K562 (cell line): ENCODE results near the gene TTBK1. TPM values are rescaled to one million over a fixed set of nuclear protein-coding genes. Genes with fewer than 3 reads are reported as not detected.

Experiments
- ATAC-seq: fragments of 200-7000 bp; cut with Tn5 transposase; 3 replicates; pipeline ENCODE4 v1.9.1; 2020; ENCODE audit warnings: moderate library complexity
- BruUV-seq: library from RNA; stranded (reverse); fragments of 400-500 nt; replicated peaks from 2 replicates; lab custom pipeline; 2021; lab: Mats Ljungman, UMichigan
- CTCF ChIA-PET: fragments of 300-600 bp; formaldehyde crosslinking; extraction: SDS; loops from one replicate; lab custom pipeline; 2021; ENCODE audit warnings: low intra/inter-chr PET ratio; lab: Yijun Ruan, JAX
- POLR2A ChIA-PET: fragments of 300-600, 350-650 bp; sonication (Branson Sonifier 250); formaldehyde crosslinking; extraction: SDS; loops from one replicate; lab custom pipeline; 2021; ENCODE audit warnings: antibody characterized with exemption, inconsistent platforms; lab: Yijun Ruan, JAX
- DNase-seq, 4 experiments: peaks; one replicate each; pipeline versions ENCODE4 v3.0.0 to v3.0.0-alpha.2; 2011 to 2018; ENCODE audit warnings: low spot score in 3 of 4, mixed read lengths in 3 of 4; ENCODE audit errors: extremely low read depth in 1 of 4
- FAIRE-seq: peaks from 2 replicates; lab custom pipeline; 2011; peaks lifted over from hg19 to GRCh38; lab: Jason Lieb, UNC
- H2AFZ ChIP-seq: 2 replicates; pipeline ENCODE4 v1.6.0; 2011; ENCODE audit warnings: low read depth, low read length, control low read depth, inconsistent platforms
- H3K27ac ChIP-seq: fragments of 200-600 bp; 3 replicates; pipeline ENCODE4 v1.8.0; 2011; ENCODE audit warnings: low read depth, mild to moderate bottlenecking, control low read depth, inconsistent platforms, low read length, moderate library complexity, mixed read lengths; ENCODE audit errors: extremely low read depth
- H3K27me3 ChIP-seq, 2 experiments: fragments of 300-600 bp in 1 of 2; 2 replicates in 1 of 2; 3 replicates in 1 of 2; pipeline versions ENCODE4 v1.6.0 to v1.8.0; 2011; ENCODE audit warnings: inconsistent platforms in 2 of 2, low read length in 2 of 2, mild to moderate bottlenecking in 1 of 2, mixed read lengths in 1 of 2, moderate library complexity in 1 of 2; ENCODE audit not compliant: control insufficient read depth in 2 of 2, insufficient read depth in 2 of 2
- H3K36me3 ChIP-seq: fragments of 300-600 bp; 3 replicates; pipeline ENCODE4 v1.8.0; 2011; ENCODE audit warnings: mild to moderate bottlenecking, low read length, inconsistent platforms; ENCODE audit not compliant: control insufficient read depth, insufficient read depth
- H3K4me1 ChIP-seq, 2 experiments: fragments of 200-600 bp in 1 of 2; replicated peaks in 1 of 2; 2 replicates in 1 of 2; 3 replicates in 1 of 2; pipeline versions ENCODE4 v1.5.1 to v1.8.0; 2011; ENCODE audit warnings: inconsistent platforms in 2 of 2, low read length in 2 of 2, mild to moderate bottlenecking in 1 of 2, mixed read lengths in 1 of 2, moderate library complexity in 1 of 2; ENCODE audit not compliant: control insufficient read depth in 2 of 2, insufficient read depth in 2 of 2
- H3K4me2 ChIP-seq: 2 replicates; pipeline ENCODE4 v1.6.1; 2011; ENCODE audit warnings: low read length, control low read depth, inconsistent platforms, mixed read lengths; ENCODE audit not compliant: insufficient read depth
- H3K4me3 ChIP-seq: fragments of 200-600 bp; sonication (generic), shearing (Covaris generic); 2 replicates; pipeline ENCODE4 v1.5.1; 2016; ENCODE audit warnings: control low read depth, inconsistent platforms
- H3K79me2 ChIP-seq: fragments of 200-600 bp; 3 replicates; pipeline ENCODE4 v1.8.0; 2011; ENCODE audit warnings: low read length, inconsistent platforms; ENCODE audit not compliant: control insufficient read depth, insufficient read depth
- H3K9ac ChIP-seq, 2 experiments: 2 replicates each; pipeline versions ENCODE4 v1.6.0 to v1.6.1; 2011; ENCODE audit warnings: low read depth in 2 of 2, low read length in 2 of 2, control low read depth in 1 of 2, inconsistent platforms in 1 of 2, mild to moderate bottlenecking in 1 of 2, mixed read lengths in 1 of 2; ENCODE audit not compliant: insufficient read depth in 1 of 2
- H3K9me1 ChIP-seq: one replicate; pipeline ENCODE4 v1.6.0; 2011; ENCODE audit warnings: inconsistent platforms, mild to moderate bottlenecking, low read length, moderate library complexity; ENCODE audit not compliant: control insufficient read depth, insufficient read depth
- H3K9me3 ChIP-seq: replicated peaks from 2 replicates; pipeline ENCODE4 v1.5.1; 2011; ENCODE audit warnings: low read depth, low read length, inconsistent platforms; ENCODE audit not compliant: control insufficient read depth, insufficient read depth
- H4K20me1 ChIP-seq: replicated peaks from 2 replicates; pipeline ENCODE4 v1.6.1; 2011; ENCODE audit warnings: low read length, inconsistent platforms, mixed read lengths; ENCODE audit not compliant: control insufficient read depth, insufficient read depth
- BCLAF1 ChIP-seq, 2 experiments: fragments of 450-650 bp in 1 of 2; IDR thresholded peaks; 2 replicates each; pipeline ENCODE4 v1.6.1; 2011 to 2017; ENCODE audit warnings: low read depth in 2 of 2, antibody characterized with exemption in 1 of 2, borderline replicate concordance in 1 of 2, low read length in 1 of 2, mild to moderate bottlenecking in 1 of 2, mixed read lengths in 1 of 2; ENCODE audit not compliant: control insufficient read depth in 1 of 2
- C11orf30 ChIP-seq: fragments of 450-650 bp; IDR thresholded peaks from 2 replicates; pipeline ENCODE4 v1.6.1; 2016; ENCODE audit warnings: low read depth, mild to moderate bottlenecking
- SPI1 ChIP-seq: IDR thresholded peaks from 2 replicates; pipeline ENCODE4 v1.6.1; 2011; ENCODE audit warnings: low read depth, low read length, control low read depth, borderline replicate concordance
- WGBS: fragments of 100-300 bp; shearing (Covaris generic); methylation state at CpG from one replicate; pipeline ENCODE4 v1.1.6; 2016; ENCODE audit warnings: low coverage, mixed read lengths; ENCODE audit not compliant: insufficient coverage; ENCODE audit errors: missing lambda C conversion rate; 5-methylcytosine and 5-hydroxymethylcytosine counted together
- in situ Hi-C: fragments of 300-500 bp; cut with MboI; formaldehyde crosslinking; loops from 4 replicates; pipeline ENCODE4 v1.15.0; 2018; ENCODE audit warnings: inconsistent platforms, mixed read lengths
- intact Hi-C: fragments of 100-400 bp; cut with micrococcal nuclease; formaldehyde crosslinking; loops from 2 replicates; pipeline ENCODE4 v1.14.2; 2022
- polyA plus RNA-seq, 8 experiments: library from polyadenylated mRNA; depleted of rRNA in 4 of 8; stranded (reverse) in 5 of 8; unstranded in 3 of 8; fragments of >200 nt; fragmentation: Nextera tagmentation in 2 of 8; fragmentation: Illumina TruSeq in 1 of 8; extraction: Ambion mirVana in 2 of 8; extraction: Trizol in 1 of 8; gene quantifications; 2 replicates each; pipeline versions ENCODE4 v1.2.1 to v1.2.3, GENCODE V29; 2011 to 2014; ENCODE audit warnings: inconsistent platforms in 1 of 8, missing spikeins in 1 of 8
- small RNA-seq: library from RNA; depleted of rRNA; stranded (forward); fragments of <200 nt; gene quantifications from one replicate; pipeline ENCODE3, GENCODE V24; 2014
- total RNA-seq, 7 experiments: library from RNA; depleted of rRNA in 6 of 7; stranded (reverse); fragments of >200 nt in 6 of 7; fragmentation: Illumina TruSeq in 2 of 7; extraction: Trizol in 2 of 7; gene quantifications; 2 replicates each; pipeline versions ENCODE4 v1.2.1 to v1.2.3, GENCODE V29; 2011 to 2021; ENCODE audit warnings: low replicate concordance in 1 of 7

TTBK1 gene
- total and polyA plus RNA-seq, 9 of the 15 experiments (the other 6 are each of a cell fraction or from before 2014, with no cell fraction given) = not detected

- TF ChIP-seq BCLAF1 (IDR thresholded peaks at IDR 0.05; ENCODE audit: borderline replicate concordance in 1 of 2, control insufficient read depth in 1 of 2, low read depth in 2 of 2, low read length in 1 of 2) (no peak), C11orf30 (peak; percentile 34; the same call in 1 of the 2 replicates)
- TF ChIP-seq, all 486 proteins: peak for 5
Measured at GRCh38 chr6:43335469-43335868, 92.2 kb downstream of the TTBK1 start (continued).

DNA sequence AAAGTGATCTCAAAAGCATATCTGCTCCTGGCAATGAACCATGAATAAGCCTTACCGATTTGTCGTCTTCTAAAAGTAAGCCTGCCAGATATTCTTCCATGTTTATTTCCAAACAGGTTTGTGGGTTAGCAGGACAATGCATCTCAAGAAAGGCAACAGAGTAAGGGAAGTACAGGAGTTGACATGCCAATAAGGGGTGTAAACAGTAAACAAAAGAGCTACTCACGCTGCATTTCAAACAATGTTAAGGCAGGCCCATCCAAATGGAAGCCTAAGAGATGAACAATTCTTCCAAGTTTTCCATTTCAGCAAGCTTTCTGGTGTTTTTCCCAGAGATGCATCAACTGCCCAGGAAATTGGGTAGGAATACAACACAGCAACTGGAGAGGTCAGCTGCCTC is 93.1 kb downstream of the TTBK1 start:
- intact Hi-C loops (no loop called here), in situ Hi-C loops (no loop called here)
- BruUV-seq = no TSS peak
- Histone ChIP-seq H2AFZ (no peak overlapping the region), H4K20me1 (no peaks in the 10 kb centered on the region; the same call in 1 of the 2 replicates), H3K27me3 (no peaks in the 10 kb centered on the region), H3K9me3 (no peaks in the 10 kb centered on the region), H3K79me2 (no peaks in the 10 kb centered on the region), H3K9me1 (no peaks in the 10 kb centered on the region), H3K36me3 (peaks cover 30% of the 10 kb centered on the region; the same call in 2 of the 3 replicates), H3K9ac (no peak overlapping the region), H3K4me1 (peaks cover 0 to 2% of the 10 kb centered on the region in 2 experiments; a peak in 1 of 5 replicates), H3K4me3 (no peak overlapping the region), H3K27ac (no peak overlapping the region), H3K4me2 (no peak overlapping the region)
- no peak for TF ChIP-seq SPI1
- CTCF ChIA-PET = no interaction called here
- 68% methylated on average over 3 of the region's 3 CpGs for WGBS
- ATAC-seq = no peak
- POLR2A ChIA-PET = interaction anchor here (0.5 to 2.2 kb wide), 8 partner anchors 10 to 314 kb away, joined by 3 to 6 read pairs (median 3); partner anchors contain the start of genes CRIP3 and ZNF318
- FAIRE-seq = no peak
- DNase-seq = no peak

Small RNAs within 50 kb of the gene (small RNA-seq; reads per million reads assigned to genes)
- gene RPL12P47 = not detected

Other genes starting within 250 kb of the TTBK1 start
Only the 7 nearest of the 16 such genes appear.
- gene PTK7, start 167.2 kb upstream of the TTBK1 start, total RNA-seq (2014; rRNA removed) = 4.2 and 5.5 TPM in 2 replicates
- gene PTK7, start 167.2 kb upstream of the TTBK1 start, total RNA-seq (2014; rRNA removed; fragmentation: Illumina TruSeq; extraction: Trizol) = 2.8 and 3.6 TPM in 2 replicates
- gene PTK7, start 167.2 kb upstream of the TTBK1 start, total RNA-seq (2015; rRNA removed; fragmentation: Illumina TruSeq; extraction: Trizol) = 3.8 and 4.5 TPM in 2 replicates
- 6.8 and 7.3 TPM in 2 replicates for gene PTK7, start 167.2 kb upstream of the TTBK1 start, total RNA-seq (2021)
- gene PTK7, start 167.2 kb upstream of the TTBK1 start, polyA plus RNA-seq (2011; rRNA removed) = 5.2 and 11.2 TPM in 2 replicates
- 3.9 and 4.6 TPM in 2 replicates for gene PTK7, start 167.2 kb upstream of the TTBK1 start, polyA plus RNA-seq (2014; fragmentation: Illumina TruSeq; extraction: Trizol)
- under 1 TPM; 0.20 to 0.24 TPM for gene PTK7, start 167.2 kb upstream of the TTBK1 start, polyA plus RNA-seq (2014; fragmentation: Nextera tagmentation; extraction: Ambion mirVana)
- 4.2 and 4.7 TPM in 2 replicates for gene PTK7, start 167.2 kb upstream of the TTBK1 start, polyA plus RNA-seq (2014; rRNA removed)
- gene SRF, start 72.2 kb upstream of the TTBK1 start, total RNA-seq (2014; rRNA removed) = 24.6 and 31.5 TPM in 2 replicates
- 11.1 and 12.6 TPM in 2 replicates for gene SRF, start 72.2 kb upstream of the TTBK1 start, total RNA-seq (2014; rRNA removed; fragmentation: Illumina TruSeq; extraction: Trizol)
- gene SRF, start 72.2 kb upstream of the TTBK1 start, total RNA-seq (2015; rRNA removed; fragmentation: Illumina TruSeq; extraction: Trizol) = 19.4 and 20.1 TPM in 2 replicates
- gene SRF, start 72.2 kb upstream of the TTBK1 start, total RNA-seq (2021) = 32.7 and 37.0 TPM in 2 replicates
- gene SRF, start 72.2 kb upstream of the TTBK1 start, polyA plus RNA-seq (2011; rRNA removed) = 25.3 and 29.5 TPM in 2 replicates
- gene SRF, start 72.2 kb upstream of the TTBK1 start, polyA plus RNA-seq (2014; fragmentation: Illumina TruSeq; extraction: Trizol) = 29.8 and 35.8 TPM in 2 replicates
- 1 to 10 TPM; 2.5 to 2.8 TPM for gene SRF, start 72.2 kb upstream of the TTBK1 start, polyA plus RNA-seq (2014; fragmentation: Nextera tagmentation; extraction: Ambion mirVana)
- 28.4 and 32.2 TPM in 2 replicates for gene SRF, start 72.2 kb upstream of the TTBK1 start, polyA plus RNA-seq (2014; rRNA removed)
- gene CUL9, start 61.3 kb upstream of the TTBK1 start, total RNA-seq (2014; rRNA removed) = 6.5 and 8.6 TPM in 2 replicates
- gene CUL9, start 61.3 kb upstream of the TTBK1 start, total RNA-seq (2014; rRNA removed; fragmentation: Illumina TruSeq; extraction: Trizol) = 4.1 and 5.8 TPM in 2 replicates
- gene CUL9, start 61.3 kb upstream of the TTBK1 start, total RNA-seq (2015; rRNA removed; fragmentation: Illumina TruSeq; extraction: Trizol) = 7.4 and 7.5 TPM in 2 replicates
- 10.0 and 13.4 TPM in 2 replicates for gene CUL9, start 61.3 kb upstream of the TTBK1 start, total RNA-seq (2021)
- gene CUL9, start 61.3 kb upstream of the TTBK1 start, polyA plus RNA-seq (2011; rRNA removed) = 7.0 and 13.5 TPM in 2 replicates
- gene CUL9, start 61.3 kb upstream of the TTBK1 start, polyA plus RNA-seq (2014; fragmentation: Illumina TruSeq; extraction: Trizol) = 6.2 and 6.6 TPM in 2 replicates
- gene CUL9, start 61.3 kb upstream of the TTBK1 start, polyA plus RNA-seq (2014; fragmentation: Nextera tagmentation; extraction: Ambion mirVana) = under 1 TPM; 0.50 to 0.51 TPM
- 9.7 and 20.7 TPM in 2 replicates for gene CUL9, start 61.3 kb upstream of the TTBK1 start, polyA plus RNA-seq (2014; rRNA removed)
- gene DNPH1, start 14.0 kb upstream of the TTBK1 start, total RNA-seq (2014; rRNA removed) = 237 and 302 TPM in 2 replicates
- 25.7 and 32.4 TPM in 2 replicates for gene DNPH1, start 14.0 kb upstream of the TTBK1 start, total RNA-seq (2014; rRNA removed; fragmentation: Illumina TruSeq; extraction: Trizol)
- 67.7 and 68.7 TPM in 2 replicates for gene DNPH1, start 14.0 kb upstream of the TTBK1 start, total RNA-seq (2015; rRNA removed; fragmentation: Illumina TruSeq; extraction: Trizol)
- 127 and 140 TPM in 2 replicates for gene DNPH1, start 14.0 kb upstream of the TTBK1 start, total RNA-seq (2021)
- gene DNPH1, start 14.0 kb upstream of the TTBK1 start, polyA plus RNA-seq (2011; rRNA removed) = 136 and 161 TPM in 2 replicates
- 48.8 and 72.3 TPM in 2 replicates for gene DNPH1, start 14.0 kb upstream of the TTBK1 start, polyA plus RNA-seq (2014; fragmentation: Illumina TruSeq; extraction: Trizol)
- gene DNPH1, start 14.0 kb upstream of the TTBK1 start, polyA plus RNA-seq (2014; fragmentation: Nextera tagmentation; extraction: Ambion mirVana) = 10 to 100 TPM in 1 of 2 experiments, 1 to 10 TPM in 1; 7.3 to 13.9 TPM
- 300 and 346 TPM in 2 replicates for gene DNPH1, start 14.0 kb upstream of the TTBK1 start, polyA plus RNA-seq (2014; rRNA removed)
- gene SLC22A7, start 54.8 kb downstream of the TTBK1 start, total RNA-seq (2014; rRNA removed) = not detected in 2 replicates
- gene SLC22A7, start 54.8 kb downstream of the TTBK1 start, total RNA-seq (2014; rRNA removed; fragmentation: Illumina TruSeq; extraction: Trizol) = not detected in 2 replicates
- gene SLC22A7, start 54.8 kb downstream of the TTBK1 start, total RNA-seq (2015; rRNA removed; fragmentation: Illumina TruSeq; extraction: Trizol) = not detected in 2 replicates
- not detected in 2 replicates for gene SLC22A7, start 54.8 kb downstream of the TTBK1 start, total RNA-seq (2021)
- gene SLC22A7, start 54.8 kb downstream of the TTBK1 start, polyA plus RNA-seq (2011; rRNA removed) = not detected in 2 replicates
- gene SLC22A7, start 54.8 kb downstream of the TTBK1 start, polyA plus RNA-seq (2014; fragmentation: Illumina TruSeq; extraction: Trizol) = not detected in 2 replicates
- gene SLC22A7, start 54.8 kb downstream of the TTBK1 start, polyA plus RNA-seq (2014; fragmentation: Nextera tagmentation; extraction: Ambion mirVana) = not detected
- not detected in 2 replicates for gene SLC22A7, start 54.8 kb downstream of the TTBK1 start, polyA plus RNA-seq (2014; rRNA removed)
- 0.86 and 1.0 TPM in 2 replicates for gene CRIP3, start 65.3 kb downstream of the TTBK1 start, total RNA-seq (2014; rRNA removed)
- 0.87 and 0.99 TPM in 2 replicates for gene CRIP3, start 65.3 kb downstream of the TTBK1 start, total RNA-seq (2014; rRNA removed; fragmentation: Illumina TruSeq; extraction: Trizol)
- gene CRIP3, start 65.3 kb downstream of the TTBK1 start, total RNA-seq (2015; rRNA removed; fragmentation: Illumina TruSeq; extraction: Trizol) = 0.36 TPM in 1 of 2 replicates, not detected in the other
- gene CRIP3, start 65.3 kb downstream of the TTBK1 start, total RNA-seq (2021) = 0.82 and 0.89 TPM in 2 replicates
- gene CRIP3, start 65.3 kb downstream of the TTBK1 start, polyA plus RNA-seq (2011; rRNA removed) = 1.2 and 2.7 TPM in 2 replicates
- 0.86 and 2.1 TPM in 2 replicates for gene CRIP3, start 65.3 kb downstream of the TTBK1 start, polyA plus RNA-seq (2014; fragmentation: Illumina TruSeq; extraction: Trizol)
- gene CRIP3, start 65.3 kb downstream of the TTBK1 start, polyA plus RNA-seq (2014; fragmentation: Nextera tagmentation; extraction: Ambion mirVana) = under 1 TPM; 0.72 to 0.99 TPM
- gene CRIP3, start 65.3 kb downstream of the TTBK1 start, polyA plus RNA-seq (2014; rRNA removed) = 1.3 and 3.6 TPM in 2 replicates
- gene ZNF318, start 126.2 kb downstream of the TTBK1 start, total RNA-seq (2014; rRNA removed) = 7.9 and 10.2 TPM in 2 replicates
- 7.5 and 8.6 TPM in 2 replicates for gene ZNF318, start 126.2 kb downstream of the TTBK1 start, total RNA-seq (2014; rRNA removed; fragmentation: Illumina TruSeq; extraction: Trizol)
- 8.4 and 9.2 TPM in 2 replicates for gene ZNF318, start 126.2 kb downstream of the TTBK1 start, total RNA-seq (2015; rRNA removed; fragmentation: Illumina TruSeq; extraction: Trizol)
- gene ZNF318, start 126.2 kb downstream of the TTBK1 start, total RNA-seq (2021) = 16.9 and 17.8 TPM in 2 replicates
- 19.0 and 24.6 TPM in 2 replicates for gene ZNF318, start 126.2 kb downstream of the TTBK1 start, polyA plus RNA-seq (2011; rRNA removed)
- 15.5 and 17.5 TPM in 2 replicates for gene ZNF318, start 126.2 kb downstream of the TTBK1 start, polyA plus RNA-seq (2014; fragmentation: Illumina TruSeq; extraction: Trizol)
- gene ZNF318, start 126.2 kb downstream of the TTBK1 start, polyA plus RNA-seq (2014; fragmentation: Nextera tagmentation; extraction: Ambion mirVana) = 1 to 10 TPM; 3.2 to 3.6 TPM
- gene ZNF318, start 126.2 kb downstream of the TTBK1 start, polyA plus RNA-seq (2014; rRNA removed) = 8.7 and 9.7 TPM in 2 replicates